Measurements from ENCODE around the gene PSMC3. TPM values are rescaled to one million over a fixed set of nuclear protein-coding genes. Genes with fewer than 3 reads are reported as not detected.

The PSMC3 gene
- total and polyA plus RNA-seq, 9 of the 15 experiments (the other 6 are each of a cell fraction or from before 2014, with no cell fraction given) = 44.3 to 324 (median 240) TPM

- TF ChIP-seq CUX1 (CRISPR knock-in tag; IDR thresholded peaks at IDR 0.05) (no peak), MAZ (CRISPR knock-in tag; conservative IDR thresholded peaks at IDR 0.05 in 1 of 2, IDR thresholded peaks at IDR 0.05 in 1 of 2) (peak in 1 of 2 experiments; percentile 36; a peak in 1 of 4 replicates), SIN3B (IDR thresholded peaks at IDR 0.05; ENCODE audit: low read depth) (no peak), NKRF (IDR thresholded peaks at IDR 0.05; ENCODE audit: borderline replicate concordance) (no peak), MAFF (IDR thresholded peaks at IDR 0.05; ENCODE audit: low read length) (no peak), ZNF79 (CRISPR knock-in tag; IDR thresholded peaks at IDR 0.05; ENCODE audit: low read depth) (no peak), NCOA6 (IDR thresholded peaks at IDR 0.05) (no peak), RNF219 (CRISPR knock-in tag; IDR thresholded peaks at IDR 0.05) (no peak), SPI1 (IDR thresholded peaks at IDR 0.05; ENCODE audit: borderline replicate concordance, low read depth, low read length) (no peak), ETS2 (tag; IDR thresholded peaks at IDR 0.05; ENCODE audit: borderline replicate concordance, poor library complexity, severe bottlenecking) (no peak), EZH2 (IDR thresholded peaks at IDR 0.05; ENCODE audit: borderline replicate concordance, low read depth, low read length) (no peak), ZNF511 (CRISPR knock-in tag; IDR thresholded peaks at IDR 0.05) (no peak), ZNF655 (CRISPR knock-in tag; IDR thresholded peaks at IDR 0.05) (no peak), ZNF766 (CRISPR knock-in tag; conservative IDR thresholded peaks at IDR 0.05) (no peak), ASH1L (IDR thresholded peaks at IDR 0.05; ENCODE audit: borderline replicate concordance, low read depth, partially characterized antibody) (no peak)
Observed at GRCh38 chr11:47373876-47374719, 52.1 kb downstream of the PSMC3 start (continued).
